Karpas-422 (cell line): ENCODE results near the gene HEATR5A. TPM values are rescaled to one million over a fixed set of nuclear protein-coding genes. Genes with fewer than 3 reads are reported as not detected.

Experiments used
- DNase-seq: peaks from one replicate; pipeline ENCODE4 v3.0.0-alpha.2; 2015
- H2AFZ ChIP-seq: fragments of 200-600 bp; sonication (generic); 2 replicates; pipeline ENCODE4 v1.6.1; 2014; ENCODE audit warnings: antibody characterized with exemption, low read length, mixed read lengths
- H3K27ac ChIP-seq: fragments of 200-600 bp; sonication (generic); 2 replicates; pipeline ENCODE4 v1.5.1; 2014; ENCODE audit warnings: mild to moderate bottlenecking, low read length, moderate library complexity
- H3K27me3 ChIP-seq: fragments of 200-600 bp; sonication (generic); 2 replicates; pipeline ENCODE4 v1.6.1; 2014; ENCODE audit warnings: low read length, mixed read lengths
- H3K36me3 ChIP-seq: fragments of 200-600 bp; sonication (generic); 2 replicates; pipeline ENCODE4 v1.6.1; 2014; ENCODE audit warnings: low read length, mixed read lengths; ENCODE audit not compliant: insufficient read depth
- H3K4me1 ChIP-seq: fragments of 200-600 bp; sonication (generic); 2 replicates; pipeline ENCODE4 v1.6.1; 2014; ENCODE audit warnings: mild to moderate bottlenecking, low read length, mixed read lengths
- H3K4me2 ChIP-seq: fragments of 200-600 bp; sonication (generic); 2 replicates; pipeline ENCODE4 v1.6.1; 2014; ENCODE audit warnings: low read length, low read depth, mild to moderate bottlenecking; ENCODE audit not compliant: poor library complexity, severe bottlenecking
- H3K4me3 ChIP-seq: fragments of 200-600 bp; sonication (generic); 2 replicates; pipeline ENCODE4 v1.5.1; 2014; ENCODE audit warnings: mild to moderate bottlenecking, antibody characterized with exemption, low read length, mixed read lengths
- H3K79me2 ChIP-seq: fragments of 200-600 bp; sonication (generic); 2 replicates; pipeline ENCODE4 v1.6.1; 2014; ENCODE audit warnings: mild to moderate bottlenecking, low read length, mixed read lengths
- H3K9ac ChIP-seq: fragments of 200-600 bp; sonication (generic); 2 replicates; pipeline ENCODE4 v1.6.0; 2014; ENCODE audit warnings: low read length
- H3K9me2 ChIP-seq: fragments of 200-600 bp; sonication (generic), shearing (Covaris generic); replicated peaks from 2 replicates; pipeline ENCODE4 v1.6.0; 2014; ENCODE audit warnings: mild to moderate bottlenecking, low read length, moderate library complexity; ENCODE audit not compliant: insufficient read depth
- H3K9me3 ChIP-seq: fragments of 300-700, 200-600 bp; sonication (generic); 2 replicates; pipeline ENCODE4 v1.6.1; 2014; ENCODE audit warnings: low read length, mixed read lengths
- H4K20me1 ChIP-seq: fragments of 200-600 bp; sonication (generic); 2 replicates; pipeline ENCODE4 v1.6.1; 2014; ENCODE audit warnings: mild to moderate bottlenecking, antibody characterized with exemption, low read length, low read depth; ENCODE audit not compliant: insufficient read depth
- total RNA-seq: library from RNA; depleted of rRNA; stranded (reverse); fragments of >200 nt; shearing (Covaris generic); gene quantifications from 2 replicates; pipeline ENCODE4 v1.2.3, GENCODE V29; 2014; ENCODE audit warnings: low replicate concordance

The HEATR5A gene
- total RNA-seq, 1 experiment from 2014 or later: 47.4 TPM

DNA sequence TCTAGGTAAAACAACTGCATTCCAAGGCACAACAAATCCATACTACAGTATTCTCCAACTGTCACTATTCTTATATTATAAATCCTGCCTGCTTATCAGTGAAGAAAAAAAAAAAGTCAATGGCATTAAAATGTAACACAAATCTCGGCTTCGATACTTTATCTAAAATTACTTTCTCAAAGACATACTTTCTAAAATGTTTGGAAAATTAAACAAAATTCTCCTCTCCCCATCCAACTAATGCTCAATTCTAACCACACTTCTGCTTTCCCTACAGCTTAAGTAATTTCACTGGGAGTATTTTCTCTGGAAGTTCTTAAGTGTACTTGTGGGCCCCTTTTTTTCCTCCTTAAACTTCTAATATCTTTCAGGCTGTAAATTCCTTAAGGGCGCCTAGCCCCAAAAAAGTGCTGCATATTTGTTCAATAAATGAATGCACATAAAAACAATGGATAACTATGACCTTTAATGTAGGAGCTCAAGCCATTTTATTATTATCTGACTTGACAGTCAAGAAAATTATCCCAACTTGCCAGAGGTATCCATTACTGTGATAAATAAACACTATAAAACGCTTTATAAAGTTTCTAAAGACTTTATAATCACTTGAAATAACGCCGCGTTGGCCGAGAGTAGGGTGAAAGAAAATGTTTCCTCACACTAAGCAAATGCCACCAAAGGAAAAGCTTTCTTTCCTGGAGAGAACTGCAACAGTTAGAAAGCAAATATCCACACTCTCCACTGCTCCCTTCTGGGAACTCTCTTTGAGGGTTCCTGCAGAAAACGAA is 977 bp downstream of the HEATR5A start:
- no peaks in the 10 kb centered on the region for H3K9me3 ChIP-seq
- peak overlapping the region; percentile 87 for H3K9ac ChIP-seq
- peaks cover 44% of the 10 kb centered on the region for H3K4me1 ChIP-seq
- peak overlapping the region; percentile 20; the same call in 1 of the 2 replicates for H3K27ac ChIP-seq
- H3K4me2 ChIP-seq: peak overlapping the region; percentile 99
- no peaks in the 10 kb centered on the region for H4K20me1 ChIP-seq
- peaks cover 58% of the 10 kb centered on the region for H3K79me2 ChIP-seq
- H3K9me2 ChIP-seq: no peaks in the 10 kb centered on the region
- no peaks in the 10 kb centered on the region for H3K27me3 ChIP-seq
- peak overlapping the region; percentile 88 for H3K4me3 ChIP-seq
- H3K36me3 ChIP-seq: no peaks in the 10 kb centered on the region
- H2AFZ ChIP-seq: 0 out of 2 replicates have a peak overlapping the region, but pooled peaks have one; percentile 6
- DNase-seq: peak; percentile 60

DNA sequence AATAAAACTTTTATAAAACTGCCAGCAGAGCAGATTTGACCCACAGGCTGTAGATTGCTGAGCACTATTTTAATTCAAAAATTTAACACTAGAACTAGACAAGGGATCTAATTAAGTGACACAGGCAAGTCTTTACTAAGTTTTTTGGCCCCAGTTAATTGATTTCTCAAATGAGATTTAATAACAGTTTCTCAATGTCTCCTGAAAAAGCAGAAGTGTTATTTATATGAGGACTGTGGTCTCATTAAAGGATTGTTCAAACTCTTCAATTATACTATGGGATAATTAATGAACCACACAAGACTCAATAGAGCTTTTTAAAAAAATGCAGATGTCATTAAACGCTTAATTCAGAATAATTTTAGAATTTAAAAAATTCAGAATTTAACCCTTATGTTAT is 1.9 kb downstream of the HEATR5A start:
- Histone ChIP-seq H3K9me2 (no peaks in the 10 kb centered on the region), H3K4me2 (peak overlapping the region; percentile 99), H3K27ac (peak overlapping the region; percentile 20), H3K36me3 (no peaks in the 10 kb centered on the region), H3K9me3 (no peaks in the 10 kb centered on the region), H3K27me3 (no peaks in the 10 kb centered on the region), H3K79me2 (peaks cover 68% of the 10 kb centered on the region), H3K4me3 (peak overlapping the region; percentile 88), H4K20me1 (no peaks in the 10 kb centered on the region), H3K4me1 (peaks cover 51% of the 10 kb centered on the region), H2AFZ (no peak overlapping the region), H3K9ac (peak overlapping the region; percentile 0)
- peak; percentile 70 for DNase-seq

DNA sequence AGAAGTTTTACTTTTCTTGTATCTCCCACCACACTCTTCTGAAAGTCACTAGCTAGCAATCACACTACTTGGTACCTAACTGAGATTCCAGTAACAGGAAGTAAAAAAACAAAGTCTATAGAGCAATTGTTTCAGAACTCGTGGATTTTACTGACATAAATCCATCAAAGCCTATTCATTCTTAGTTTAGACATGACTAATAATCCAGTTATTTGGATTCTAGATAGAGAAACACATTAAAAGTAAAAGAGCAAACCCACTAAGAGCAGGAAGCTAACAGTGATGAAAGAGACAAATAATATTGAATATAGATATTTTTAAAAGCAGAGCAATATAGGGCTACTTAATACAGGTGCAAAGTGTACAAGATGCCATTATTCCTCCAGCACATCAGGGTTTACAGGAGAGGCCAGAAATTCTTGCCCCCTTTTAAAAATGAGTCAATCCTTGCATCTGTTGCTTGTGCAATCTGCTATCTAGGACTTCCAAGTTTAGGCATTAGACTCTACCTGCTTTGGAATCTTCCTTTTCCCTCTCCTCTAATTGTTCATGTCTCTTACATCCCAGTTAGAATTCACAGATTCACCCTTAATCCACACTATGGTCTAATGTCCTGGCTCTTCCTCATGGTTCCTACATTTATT is 6.0 kb downstream of the HEATR5A start:
- H3K36me3 ChIP-seq: no peaks in the 10 kb centered on the region
- DNase-seq: no peak
- no peak overlapping the region for H3K4me3 ChIP-seq
- peaks cover 99% of the 10 kb centered on the region for H3K79me2 ChIP-seq
- no peak overlapping the region for H3K9ac ChIP-seq
- H2AFZ ChIP-seq: no peak overlapping the region
- H3K4me2 ChIP-seq: peak overlapping the region; percentile 28
- peak overlapping the region; percentile 10; the same call in 1 of the 2 replicates for H3K27ac ChIP-seq
- no peaks in the 10 kb centered on the region for H3K9me3 ChIP-seq
- no peaks in the 10 kb centered on the region for H4K20me1 ChIP-seq
- no peaks in the 10 kb centered on the region for H3K9me2 ChIP-seq
- peaks cover 64% of the 10 kb centered on the region for H3K4me1 ChIP-seq
- H3K27me3 ChIP-seq: no peaks in the 10 kb centered on the region

DNA sequence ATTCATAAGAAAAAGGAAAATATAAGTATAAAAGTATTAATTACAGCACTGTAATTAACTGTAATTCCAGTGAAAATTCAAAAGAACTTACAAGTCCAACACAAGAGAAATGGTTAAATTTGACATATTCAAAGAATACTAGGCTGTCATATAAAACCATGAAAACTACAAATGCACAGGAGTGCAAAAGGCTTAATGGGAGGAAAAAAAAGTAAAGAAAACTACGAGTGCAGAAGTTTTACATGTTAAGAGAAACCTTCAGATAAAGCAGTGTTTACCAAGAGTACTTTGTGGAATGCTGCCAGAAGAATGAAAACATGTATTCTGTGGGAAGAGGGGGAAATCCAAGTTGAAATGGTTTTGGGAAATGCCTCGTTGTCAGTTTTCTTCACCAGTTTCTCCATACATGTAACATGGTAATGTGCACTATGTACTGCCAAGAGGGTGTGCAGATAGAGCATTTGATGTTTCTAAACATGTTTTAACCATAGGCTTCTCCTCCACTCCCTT is 9.1 kb downstream of the HEATR5A start:
- H3K36me3 ChIP-seq: no peaks in the 10 kb centered on the region
- DNase-seq: no peak
- H4K20me1 ChIP-seq: no peaks in the 10 kb centered on the region
- peaks cover 95% of the 10 kb centered on the region for H3K79me2 ChIP-seq
- H3K4me3 ChIP-seq: peak overlapping the region; percentile 38; the same call in 1 of the 2 replicates
- H3K9me2 ChIP-seq: no peaks in the 10 kb centered on the region
- no peaks in the 10 kb centered on the region for H3K27me3 ChIP-seq
- H2AFZ ChIP-seq: no peak overlapping the region
- H3K4me2 ChIP-seq: peak overlapping the region; percentile 61
- peak overlapping the region; percentile 89 for H3K27ac ChIP-seq
- no peaks in the 10 kb centered on the region for H3K9me3 ChIP-seq
- H3K4me1 ChIP-seq: peaks cover 51% of the 10 kb centered on the region
- H3K9ac ChIP-seq: peak overlapping the region; percentile 53

DNA sequence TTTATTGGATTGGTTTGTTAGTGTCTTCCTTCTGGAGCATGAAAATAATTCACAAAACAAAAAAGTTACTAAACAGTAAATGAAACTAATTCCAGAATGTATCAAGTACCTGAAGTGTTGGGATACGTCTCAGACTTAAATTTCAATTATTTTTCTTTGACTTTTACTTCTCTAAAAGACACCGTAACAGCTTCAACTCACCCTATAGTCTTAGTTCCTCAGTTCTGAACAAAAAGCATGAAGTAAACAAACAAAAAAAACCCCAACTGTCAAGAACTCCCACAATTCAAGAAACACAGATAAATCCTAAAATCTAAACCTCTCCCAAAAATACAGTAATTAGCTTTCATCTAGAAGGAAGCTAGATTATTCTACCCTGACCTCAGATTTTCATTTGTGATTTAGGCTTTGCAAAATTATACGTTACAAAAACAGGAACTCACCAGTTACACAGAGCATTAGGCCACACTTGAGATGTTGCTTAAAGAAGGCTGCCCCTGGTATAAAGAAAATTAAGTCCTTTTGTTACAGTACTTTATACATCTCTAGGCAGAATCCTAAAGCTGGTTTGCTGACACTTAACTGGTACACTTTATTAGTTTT is 10.2 kb downstream of the HEATR5A start:
- peaks cover 95% of the 10 kb centered on the region for H3K79me2 ChIP-seq
- no peaks in the 10 kb centered on the region for H3K9me2 ChIP-seq
- peak; percentile 84 for DNase-seq
- no peaks in the 10 kb centered on the region for H3K27me3 ChIP-seq
- H2AFZ ChIP-seq: peak overlapping the region; percentile 24
- H3K36me3 ChIP-seq: no peaks in the 10 kb centered on the region
- H3K9ac ChIP-seq: peak overlapping the region; percentile 53
- peak overlapping the region; percentile 89 for H3K27ac ChIP-seq
- H3K4me1 ChIP-seq: peaks cover 53% of the 10 kb centered on the region
- no peaks in the 10 kb centered on the region for H3K9me3 ChIP-seq
- peak overlapping the region; percentile 61 for H3K4me2 ChIP-seq
- H4K20me1 ChIP-seq: no peaks in the 10 kb centered on the region
- peak overlapping the region; percentile 38 for H3K4me3 ChIP-seq

DNA sequence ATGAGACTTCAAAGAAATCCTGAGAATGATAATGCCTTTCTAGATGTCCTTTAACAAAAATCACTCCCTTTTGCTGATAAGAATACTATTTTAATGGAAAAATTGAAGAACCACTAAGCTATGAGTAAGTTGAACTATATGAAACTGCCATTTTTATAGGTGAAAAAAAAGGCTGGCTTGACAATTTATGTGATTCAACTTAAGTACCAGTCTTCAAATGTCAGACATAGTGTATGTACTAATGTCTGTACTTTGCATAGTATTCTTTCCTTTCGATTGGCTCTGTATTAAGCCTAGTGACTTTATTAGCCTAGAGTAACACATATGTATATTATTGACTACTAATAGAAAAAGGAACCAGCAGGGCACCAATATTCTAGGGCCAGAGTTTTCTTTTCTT is 11.9 kb downstream of the HEATR5A start:
- Histone ChIP-seq H3K4me1 (peaks cover 52% of the 10 kb centered on the region), H3K9me2 (no peaks in the 10 kb centered on the region), H4K20me1 (no peaks in the 10 kb centered on the region), H3K9ac (no peak overlapping the region), H3K4me2 (no peak overlapping the region), H3K79me2 (peaks cover 95% of the 10 kb centered on the region), H2AFZ (no peak overlapping the region), H3K4me3 (no peak overlapping the region), H3K36me3 (no peaks in the 10 kb centered on the region), H3K27ac (no peak overlapping the region), H3K9me3 (no peaks in the 10 kb centered on the region), H3K27me3 (no peaks in the 10 kb centered on the region)
- no peak for DNase-seq

DNA sequence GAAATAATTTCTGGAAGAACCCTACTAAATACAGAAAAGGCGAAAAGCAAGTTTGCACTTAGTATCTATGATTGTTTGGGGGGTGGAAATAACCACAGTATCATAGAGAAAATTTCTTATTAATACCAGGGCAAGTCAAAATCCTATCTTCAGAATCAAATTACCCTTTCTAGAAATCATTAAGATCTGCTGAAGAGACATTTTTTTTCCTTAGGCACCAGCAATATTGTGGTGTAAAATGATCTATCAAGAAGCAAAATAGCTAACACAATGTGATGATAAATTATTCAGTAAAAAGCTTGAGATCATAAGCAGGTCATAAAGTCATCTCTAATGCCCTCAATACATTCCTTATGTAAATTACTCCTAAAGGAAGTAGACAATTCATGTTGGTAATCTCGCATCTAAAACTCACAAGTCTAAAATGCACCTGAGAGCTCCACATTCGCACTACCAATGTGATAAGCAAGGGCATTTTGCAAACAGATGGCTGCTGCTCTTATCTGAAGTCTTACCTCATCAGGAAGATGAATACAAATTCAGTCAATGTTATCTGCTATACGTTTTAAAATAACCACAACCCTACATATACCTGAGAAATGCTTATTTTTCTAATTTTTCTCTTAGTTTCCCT is 14.6 kb downstream of the HEATR5A start:
- peaks cover 82% of the 10 kb centered on the region for H3K79me2 ChIP-seq
- no peaks in the 10 kb centered on the region for H3K27me3 ChIP-seq
- H3K4me1 ChIP-seq: peaks cover 45% of the 10 kb centered on the region
- H2AFZ ChIP-seq: no peak overlapping the region
- peaks cover 9% of the 10 kb centered on the region; the same call in 1 of the 2 replicates for H3K36me3 ChIP-seq
- peak overlapping the region; percentile 31 for H3K4me2 ChIP-seq
- H3K9me3 ChIP-seq: no peaks in the 10 kb centered on the region
- no peak overlapping the region for H3K9ac ChIP-seq
- H3K27ac ChIP-seq: peak overlapping the region; percentile 50
- no peak for DNase-seq
- no peaks in the 10 kb centered on the region for H4K20me1 ChIP-seq
- no peaks in the 10 kb centered on the region for H3K9me2 ChIP-seq
- H3K4me3 ChIP-seq: no peak overlapping the region
